Kidney (tissue), 14 donors: ENCODE results near the gene ICAM3. TPM values are rescaled to one million over a fixed set of nuclear protein-coding genes. Genes with fewer than 3 reads are reported as not detected.

Source experiments
- DNase-seq, 5 donors: peaks; one replicate each; pipeline ENCODE4 v3.0.0-alpha.2; 2013 to 2020
- FAIRE-seq: peaks from 2 replicates; lab custom pipeline; 2012; peaks lifted over from hg19 to GRCh38; lab: Jason Lieb, UNC
- H3K27ac ChIP-seq, 2 donors: one replicate each; pipeline ENCODE4 v1.7.0; 2013; ENCODE audit warnings: low read depth in 2 of 2, low read length in 2 of 2, inconsistent platforms in 1 of 2
- H3K27me3 ChIP-seq: one replicate; pipeline ENCODE4 v1.7.1; 2013; ENCODE audit warnings: low read length, inconsistent platforms; ENCODE audit not compliant: control insufficient read depth, insufficient read depth
- H3K36me3 ChIP-seq, 3 donors: one replicate each; pipeline versions ENCODE4 v1.7.0 to v1.7.1; 2013; ENCODE audit warnings: low read length in 3 of 3, control low read depth in 1 of 3, inconsistent platforms in 1 of 3; ENCODE audit not compliant: insufficient read depth in 3 of 3, control insufficient read depth in 2 of 3
- H3K4me1 ChIP-seq, 3 donors: one replicate each; pipeline versions ENCODE4 v1.7.0 to v1.7.1; 2013; ENCODE audit warnings: low read length in 3 of 3, inconsistent platforms in 1 of 3, low read depth in 1 of 3; ENCODE audit not compliant: control insufficient read depth in 2 of 3, insufficient read depth in 2 of 3
- H3K4me3 ChIP-seq, 3 donors: one replicate each; pipeline versions ENCODE4 v1.7.0 to v1.8.1; 2013; ENCODE audit warnings: low read length in 3 of 3, control low read depth in 1 of 3, inconsistent platforms in 1 of 3
- H3K9ac ChIP-seq, 3 donors: one replicate each; pipeline versions ENCODE4 v1.7.0 to v1.7.1; 2013; ENCODE audit warnings: low read length in 3 of 3, control low read depth in 1 of 3, inconsistent platforms in 1 of 3
- H3K9me3 ChIP-seq, 3 donors: one replicate each; pipeline versions ENCODE4 v1.7.0 to v1.7.1; 2013; ENCODE audit warnings: low read length in 3 of 3, control low read depth in 1 of 3, inconsistent platforms in 1 of 3; ENCODE audit not compliant: control insufficient read depth in 2 of 3, insufficient read depth in 1 of 3
- CTCF ChIP-seq: IDR thresholded peaks from 3 replicates; pipeline ENCODE4 v1.5.1; 2012; ENCODE audit warnings: mild to moderate bottlenecking, moderate library complexity, borderline replicate concordance; ENCODE audit not compliant: insufficient read depth; ENCODE audit errors: extremely low read depth
- intact Hi-C: fragments of 100-400 bp; cut with DNase I; formaldehyde crosslinking; loops from one replicate; pipeline ENCODE4 v1.11.1; 2022
- polyA plus RNA-seq: library from polyadenylated mRNA; stranded (reverse); fragments of 350-450 nt; fragmentation: Illumina TruSeq; extraction: RNeasy Lipid Tissue Mini Kit (QIAGEN cat#74804); gene quantifications from one replicate; pipeline ENCODE4 v1.2.3, GENCODE V29; 2014; ENCODE audit warnings: low read depth, low replicate concordance; ENCODE audit not compliant: insufficient read depth
- total RNA-seq: library from RNA; stranded (reverse); fragmentation: NEBNext Ultra II Directional; extraction: Animal tissue kit (Norgen Biotek cat#: 25700); gene quantifications from one replicate; pipeline ENCODE4 v1.2.1, GENCODE V29; 2021
- donor health status: control.
- donor health status: control.
- donor health status: control.
- donor health status: control.
- donor health status: control.
- donor health status: DM: yes; HTN: yes; CAD: no.
- donor health status: Normal renal cell carcinoma (clear cell type).

The ICAM3 gene
- total and polyA plus RNA-seq, 2 donors from 2014 or later = 17.4 to 21.8 TPM

GRCh38 chr19:10295847-10296591, 43.4 kb downstream of the ICAM3 start:
- no peak overlapping the region for H3K4me3 ChIP-seq
- peaks cover 42% of the 10 kb centered on the region for H3K27me3 ChIP-seq
- intact Hi-C loops = no loop called here
- H3K9ac ChIP-seq = no peak overlapping the region
- no peak for TF ChIP-seq CTCF
- DNase-seq (peak in 1 of 5 donors; percentile 36), FAIRE-seq (no peak)
- peaks cover 0 to 29% (median 3%) of the 10 kb centered on the region in 3 donors for H3K4me1 ChIP-seq
- no peaks in the 10 kb centered on the region for H3K9me3 ChIP-seq
- H3K27ac ChIP-seq = no peak overlapping the region
- H3K36me3 ChIP-seq = no peaks in the 10 kb centered on the region

GRCh38 chr19:10295305-10295846, 44.0 kb downstream of the ICAM3 start:
- Histone ChIP-seq H3K4me3 (no peak overlapping the region), H3K9me3 (no peaks in the 10 kb centered on the region), H3K27me3 (peaks cover 44% of the 10 kb centered on the region), H3K27ac (no peak overlapping the region), H3K9ac (no peak overlapping the region), H3K4me1 (peaks cover 0 to 36% (median 3%) of the 10 kb centered on the region in 3 donors), H3K36me3 (no peaks in the 10 kb centered on the region)
- DNase-seq (peak in 1 of 5 donors; percentile 26), FAIRE-seq (no peak)
- TF ChIP-seq CTCF = no peak
- intact Hi-C loops = no loop called here

GRCh38 chr19:10294368-10294697, 45.1 kb downstream of the ICAM3 start:
- peaks cover 46% of the 10 kb centered on the region for H3K27me3 ChIP-seq
- no peaks in the 10 kb centered on the region for H3K36me3 ChIP-seq
- DNase-seq = peak in 2 of 5 donors; percentile 27 to 46
- H3K4me1 ChIP-seq = peaks cover 0 to 36% (median 3%) of the 10 kb centered on the region in 3 donors
- no peaks in the 10 kb centered on the region for H3K9me3 ChIP-seq
- no peak for TF ChIP-seq CTCF
- no peak for FAIRE-seq
- H3K9ac ChIP-seq = no peak overlapping the region
- no peak overlapping the region for H3K27ac ChIP-seq
- intact Hi-C loops = no loop called here
- no peak overlapping the region for H3K4me3 ChIP-seq
